Measurements from ENCODE around the gene OGFOD3. TPM values are rescaled to one million over a fixed set of nuclear protein-coding genes. Genes with fewer than 3 reads are reported as not detected.

Gene OGFOD3
- total and polyA plus RNA-seq, 3 experiments from 2014 or later: 27.9 to 29.9 (median 28.4) TPM

- H3K4me3 Mint-ChIP-seq: no peak overlapping the region
- peaks cover 0 to 7% of the 10 kb centered on the region in 2 donors for H3K27me3 Mint-ChIP-seq
- Histone ChIP-seq H3K27me3 (ENCODE audit: insufficient read depth, low read length, poor library complexity, severe bottlenecking) (no peaks in the 10 kb centered on the region), H3K9me3 (ENCODE audit: low read length) (no peaks in the 10 kb centered on the region), H3K36me3 (ENCODE audit: insufficient read depth, low read length) (no peaks in the 10 kb centered on the region), H3K4me1 (ENCODE audit: insufficient read depth, low read length) (no peaks in the 10 kb centered on the region), H3K4me3 (ENCODE audit: low read length) (no peak overlapping the region), H3K27ac (ENCODE audit: low read depth, low read length) (no peak overlapping the region)
- peaks cover 0 to 33% (median 1%) of the 10 kb centered on the region in 3 donors for H3K36me3 Mint-ChIP-seq
- CTCF ChIA-PET: no interaction called here
- POLR2A ChIA-PET: no interaction called here
- no peak for DNase-seq
- H3K27ac Mint-ChIP-seq: no peak overlapping the region
- H3K9me3 Mint-ChIP-seq: no peaks in the 10 kb centered on the region
- peaks cover 0 to 7% (median 2%) of the 10 kb centered on the region in 3 donors for H3K4me1 Mint-ChIP-seq
Observed at GRCh38 chr17:82390015-82390859, 28.1 kb downstream of the OGFOD3 start.

DNA sequence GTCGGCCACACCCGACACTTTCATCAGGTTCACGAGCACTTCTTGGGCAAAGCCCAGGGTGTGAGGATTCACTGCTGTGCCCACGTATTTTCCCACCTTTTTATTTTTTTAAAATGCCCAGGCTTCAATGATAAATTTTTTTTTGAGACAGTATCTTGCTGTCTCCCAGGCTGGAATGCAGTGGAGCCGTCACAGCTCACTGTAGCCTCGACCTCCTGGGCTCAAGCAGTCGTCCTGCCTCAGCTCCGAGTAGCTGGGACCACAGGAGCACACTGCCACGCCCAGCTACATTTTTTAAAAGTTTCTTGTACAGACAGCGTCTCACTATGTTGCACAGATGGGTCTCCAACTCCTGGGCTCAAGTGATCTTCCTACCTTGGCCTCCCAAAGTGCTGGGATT is 29.0 kb downstream of the OGFOD3 start:
- peaks cover 0 to 7% of the 10 kb centered on the region in 2 donors for H3K27me3 Mint-ChIP-seq
- CTCF ChIA-PET: no interaction called here
- Histone ChIP-seq H3K27ac (ENCODE audit: low read depth, low read length) (no peak overlapping the region), H3K9me3 (ENCODE audit: low read length) (no peaks in the 10 kb centered on the region), H3K36me3 (ENCODE audit: insufficient read depth, low read length) (no peaks in the 10 kb centered on the region), H3K4me1 (ENCODE audit: insufficient read depth, low read length) (no peaks in the 10 kb centered on the region), H3K27me3 (ENCODE audit: insufficient read depth, low read length, poor library complexity, severe bottlenecking) (no peaks in the 10 kb centered on the region), H3K4me3 (ENCODE audit: low read length) (no peak overlapping the region)
- no peaks in the 10 kb centered on the region for H3K9me3 Mint-ChIP-seq
- DNase-seq: no peak
- peaks cover 0 to 27% (median 1%) of the 10 kb centered on the region in 3 donors for H3K36me3 Mint-ChIP-seq
- no peak overlapping the region for H3K4me3 Mint-ChIP-seq
- H3K27ac Mint-ChIP-seq: peak overlapping the region in 1 of 8 donors; percentile 47
- POLR2A ChIA-PET: no interaction called here
- peaks cover 0 to 7% (median 2%) of the 10 kb centered on the region in 3 donors for H3K4me1 Mint-ChIP-seq

GRCh38 chr17:82388922-82389283 is 29.5 kb downstream of the OGFOD3 start:
- no peak overlapping the region for H3K27ac ChIP-seq (ENCODE audit: low read depth, low read length)
- H3K9me3 ChIP-seq (ENCODE audit: low read length): no peaks in the 10 kb centered on the region
- peaks cover 0 to 7% (median 2%) of the 10 kb centered on the region in 3 donors for H3K4me1 Mint-ChIP-seq
- peaks cover 0 to 23% (median 1%) of the 10 kb centered on the region in 3 donors for H3K36me3 Mint-ChIP-seq
- no peak overlapping the region for H3K4me3 ChIP-seq (ENCODE audit: low read length)
- no peak overlapping the region for H3K4me3 Mint-ChIP-seq
- no peaks in the 10 kb centered on the region for H3K27me3 ChIP-seq (ENCODE audit: insufficient read depth, low read length, poor library complexity, severe bottlenecking)
- no peaks in the 10 kb centered on the region for H3K9me3 Mint-ChIP-seq
- no peak overlapping the region for H3K27ac Mint-ChIP-seq
- H3K36me3 ChIP-seq (ENCODE audit: insufficient read depth, low read length): no peaks in the 10 kb centered on the region
- no peaks in the 10 kb centered on the region for H3K4me1 ChIP-seq (ENCODE audit: insufficient read depth, low read length)
- H3K27me3 Mint-ChIP-seq: peaks cover under 1 to 7% of the 10 kb centered on the region in 2 donors
- CTCF ChIA-PET: no interaction called here
- DNase-seq: no peak
- POLR2A ChIA-PET: no interaction called here

- Histone ChIP-seq H3K9me3 (ENCODE audit: low read length) (no peaks in the 10 kb centered on the region), H3K4me3 (ENCODE audit: low read length) (no peak overlapping the region), H3K36me3 (ENCODE audit: insufficient read depth, low read length) (no peaks in the 10 kb centered on the region), H3K27ac (ENCODE audit: low read depth, low read length) (no peak overlapping the region), H3K27me3 (ENCODE audit: insufficient read depth, low read length, poor library complexity, severe bottlenecking) (no peaks in the 10 kb centered on the region), H3K4me1 (ENCODE audit: insufficient read depth, low read length) (no peaks in the 10 kb centered on the region)
- H3K27me3 Mint-ChIP-seq: peaks cover 5 to 7% of the 10 kb centered on the region in 2 donors
- no peaks in the 10 kb centered on the region for H3K9me3 Mint-ChIP-seq
- no peak for DNase-seq
- no peak overlapping the region for H3K4me3 Mint-ChIP-seq
- H3K36me3 Mint-ChIP-seq: peaks cover 0 to 19% (median 1%) of the 10 kb centered on the region in 3 donors
- ChIA-PET CTCF (no interaction called here), POLR2A (no interaction called here)
- H3K27ac Mint-ChIP-seq: no peak overlapping the region
- peaks cover 0 to 7% (median 2%) of the 10 kb centered on the region in 3 donors for H3K4me1 Mint-ChIP-seq
Observed at GRCh38 chr17:82388223-82388921, 30.0 kb downstream of the OGFOD3 start.

DNA sequence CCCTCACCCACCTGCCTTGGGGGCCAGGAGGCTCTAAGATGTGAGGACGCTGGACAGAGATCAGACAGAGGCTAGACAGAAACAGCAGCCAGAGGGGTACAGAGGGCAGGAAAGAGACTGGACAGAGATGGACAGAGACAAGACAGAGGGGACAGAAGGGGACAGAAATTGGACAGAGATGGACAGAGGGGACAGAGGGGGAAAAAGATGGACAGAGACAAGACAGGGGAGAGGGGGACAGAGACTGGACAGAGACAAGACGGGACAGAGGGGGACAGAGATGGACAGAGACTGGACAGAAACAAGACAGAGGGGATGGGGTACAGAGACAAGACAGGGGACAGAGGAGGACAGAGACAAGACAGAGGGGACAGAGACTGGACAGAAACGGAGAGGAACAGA is 30.7 kb downstream of the OGFOD3 start:
- Histone ChIP-seq H3K36me3 (ENCODE audit: insufficient read depth, low read length) (no peaks in the 10 kb centered on the region), H3K4me3 (ENCODE audit: low read length) (no peak overlapping the region), H3K27me3 (ENCODE audit: insufficient read depth, low read length, poor library complexity, severe bottlenecking) (no peaks in the 10 kb centered on the region), H3K9me3 (ENCODE audit: low read length) (no peaks in the 10 kb centered on the region), H3K27ac (ENCODE audit: low read depth, low read length) (no peak overlapping the region), H3K4me1 (ENCODE audit: insufficient read depth, low read length) (no peaks in the 10 kb centered on the region)
- ChIA-PET POLR2A (no interaction called here), CTCF (no interaction called here)
- Mint-ChIP-seq H3K27ac (peak overlapping the region in 2 of 8 donors; percentile 69 to 89), H3K36me3 (peaks cover 0 to 12% (median 1%) of the 10 kb centered on the region in 3 donors), H3K4me1 (peaks cover 0 to 7% (median 2%) of the 10 kb centered on the region in 3 donors), H3K27me3 (peaks cover 5 to 7% of the 10 kb centered on the region in 2 donors), H3K4me3 (no peak overlapping the region), H3K9me3 (no peaks in the 10 kb centered on the region)
- no peak for DNase-seq

DNA sequence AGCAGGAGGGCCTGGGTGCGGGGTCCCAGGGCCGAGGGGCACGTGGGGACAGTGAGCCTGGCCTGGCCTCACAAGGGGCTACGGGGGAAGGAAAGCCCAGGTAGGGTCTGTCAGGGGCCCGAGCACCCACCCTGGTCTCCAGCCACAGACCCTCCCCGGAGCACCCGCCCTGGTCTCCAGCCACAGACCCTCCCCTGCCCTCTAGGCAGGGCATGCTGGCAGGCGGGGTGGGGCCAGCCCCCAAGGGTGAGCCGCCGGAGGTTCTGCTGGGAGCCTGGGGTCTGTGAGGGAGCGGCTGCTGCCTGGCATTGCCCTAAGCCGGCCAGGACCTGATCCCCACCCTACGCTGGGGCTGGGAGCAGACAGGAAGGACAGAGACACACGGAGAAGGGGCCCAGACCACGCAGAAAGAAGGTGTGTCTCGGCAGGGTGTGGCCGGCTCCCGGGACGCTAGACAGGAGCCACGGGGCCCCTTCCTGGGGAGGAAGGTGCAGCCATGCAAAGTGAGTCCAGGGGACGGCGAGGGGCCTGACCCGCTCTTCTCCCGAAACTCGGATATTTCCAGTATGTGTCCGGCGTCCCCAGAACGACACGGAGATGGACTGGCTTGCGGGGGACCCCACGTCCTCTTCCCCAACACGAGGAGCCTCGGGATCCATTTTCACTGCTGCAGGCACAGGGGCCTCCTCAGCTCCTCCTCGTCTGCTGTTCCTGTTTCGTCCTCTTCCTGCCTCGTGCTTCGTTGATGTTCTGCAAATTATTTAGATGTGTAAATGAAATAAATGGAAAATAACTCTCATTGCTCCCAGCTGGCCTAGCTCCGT is 31.3 kb downstream of the OGFOD3 start:
- ChIA-PET POLR2A (no interaction called here), CTCF (no interaction called here)
- peaks cover 0 to 7% (median 2%) of the 10 kb centered on the region in 3 donors for H3K4me1 Mint-ChIP-seq
- no peak overlapping the region for H3K4me3 ChIP-seq (ENCODE audit: low read length)
- peaks cover 0 to 6% (median 0%) of the 10 kb centered on the region in 3 donors for H3K36me3 Mint-ChIP-seq
- H3K4me3 Mint-ChIP-seq: no peak overlapping the region
- H3K27me3 Mint-ChIP-seq: peaks cover 5 to 7% of the 10 kb centered on the region in 2 donors
- no peak overlapping the region for H3K27ac Mint-ChIP-seq
- no peaks in the 10 kb centered on the region for H3K4me1 ChIP-seq (ENCODE audit: insufficient read depth, low read length)
- no peak overlapping the region for H3K27ac ChIP-seq (ENCODE audit: low read depth, low read length)
- no peak for DNase-seq
- H3K36me3 ChIP-seq (ENCODE audit: insufficient read depth, low read length): no peaks in the 10 kb centered on the region
- no peaks in the 10 kb centered on the region for H3K9me3 Mint-ChIP-seq
- H3K27me3 ChIP-seq (ENCODE audit: insufficient read depth, low read length, poor library complexity, severe bottlenecking): no peaks in the 10 kb centered on the region
- H3K9me3 ChIP-seq (ENCODE audit: low read length): no peaks in the 10 kb centered on the region

GRCh38 chr17:82386255-82386831 is 32.0 kb downstream of the OGFOD3 start:
- CTCF ChIA-PET: no interaction called here
- Histone ChIP-seq H3K36me3 (ENCODE audit: insufficient read depth, low read length) (no peaks in the 10 kb centered on the region), H3K9me3 (ENCODE audit: low read length) (no peaks in the 10 kb centered on the region), H3K27ac (ENCODE audit: low read depth, low read length) (no peak overlapping the region), H3K27me3 (ENCODE audit: insufficient read depth, low read length, poor library complexity, severe bottlenecking) (no peaks in the 10 kb centered on the region), H3K4me3 (ENCODE audit: low read length) (no peak overlapping the region), H3K4me1 (ENCODE audit: insufficient read depth, low read length) (no peaks in the 10 kb centered on the region)
- POLR2A ChIA-PET: no interaction called here
- Mint-ChIP-seq H3K9me3 (no peaks in the 10 kb centered on the region), H3K27ac (peak overlapping the region in 1 of 8 donors; percentile 60), H3K27me3 (peaks cover 7 to 9% of the 10 kb centered on the region in 2 donors), H3K36me3 (peaks cover 0 to 3% (median 0%) of the 10 kb centered on the region in 3 donors), H3K4me1 (peaks cover 2 to 7% (median 3%) of the 10 kb centered on the region in 3 donors), H3K4me3 (no peak overlapping the region)
- no peak for DNase-seq

Measured in CD8-positive, alpha-beta memory T cell (primary cell).